ENCODE measurements around the gene ZBTB42.

The ZBTB42 gene

GRCh38 chr14:104801520-104802393 lies 856 bp downstream of the ZBTB42 start:
- peak overlapping the region in 6 of 7 experiments; percentile 69 to 83 (median 76) for H3K4me3 ChIP-seq (ENCODE audit: control insufficient read depth in 1 of 7, extremely low read depth in 1 of 7, insufficient read depth in 4 of 7, low read depth in 2 of 7, low read length in 6 of 7)
- ChIA-PET POLR2A (no interaction called here), CTCF (interaction anchor here (1.0 to 1.6 kb wide), 3 partner anchors 10 to 24 kb away, joined by 4 to 5 read pairs (median 4); no protein-coding TSS in a partner anchor)
- H3K4me1 ChIP-seq (ENCODE audit: control extremely low read depth in 1 of 4, control insufficient read depth in 4 of 4, insufficient read depth in 4 of 4, low read length in 3 of 4), result peaks cover 0 to 57% (median 50%) of the 10 kb centered on the region in 4 experiments
- no peak overlapping the region for H3K27ac ChIP-seq (ENCODE audit: insufficient read depth in 1 of 2, low read depth in 1 of 2, low read length in 2 of 2, poor library complexity in 1 of 2, severe bottlenecking in 2 of 2)
- no peaks in the 10 kb centered on the region for H3K27me3 ChIP-seq (replicated peaks in 2 of 5; ENCODE audit: control insufficient read depth in 4 of 5, insufficient read depth in 5 of 5, low read length in 4 of 5)
- DNase-seq, result no peak
- peaks cover 0 to 3% (median 0%) of the 10 kb centered on the region in 4 experiments for H3K36me3 ChIP-seq (ENCODE audit: control insufficient read depth in 4 of 4, insufficient read depth in 4 of 4, low read length in 3 of 4)
- H3K9me3 ChIP-seq (ENCODE audit: control extremely low read depth in 1 of 5, control insufficient read depth in 4 of 5, insufficient read depth in 2 of 5, low read depth in 1 of 5, low read length in 4 of 5), result no peaks in the 10 kb centered on the region
- WGBS (ENCODE audit: insufficient coverage), result 82% methylated on average over 43 of the region's 45 CpGs

DNA sequence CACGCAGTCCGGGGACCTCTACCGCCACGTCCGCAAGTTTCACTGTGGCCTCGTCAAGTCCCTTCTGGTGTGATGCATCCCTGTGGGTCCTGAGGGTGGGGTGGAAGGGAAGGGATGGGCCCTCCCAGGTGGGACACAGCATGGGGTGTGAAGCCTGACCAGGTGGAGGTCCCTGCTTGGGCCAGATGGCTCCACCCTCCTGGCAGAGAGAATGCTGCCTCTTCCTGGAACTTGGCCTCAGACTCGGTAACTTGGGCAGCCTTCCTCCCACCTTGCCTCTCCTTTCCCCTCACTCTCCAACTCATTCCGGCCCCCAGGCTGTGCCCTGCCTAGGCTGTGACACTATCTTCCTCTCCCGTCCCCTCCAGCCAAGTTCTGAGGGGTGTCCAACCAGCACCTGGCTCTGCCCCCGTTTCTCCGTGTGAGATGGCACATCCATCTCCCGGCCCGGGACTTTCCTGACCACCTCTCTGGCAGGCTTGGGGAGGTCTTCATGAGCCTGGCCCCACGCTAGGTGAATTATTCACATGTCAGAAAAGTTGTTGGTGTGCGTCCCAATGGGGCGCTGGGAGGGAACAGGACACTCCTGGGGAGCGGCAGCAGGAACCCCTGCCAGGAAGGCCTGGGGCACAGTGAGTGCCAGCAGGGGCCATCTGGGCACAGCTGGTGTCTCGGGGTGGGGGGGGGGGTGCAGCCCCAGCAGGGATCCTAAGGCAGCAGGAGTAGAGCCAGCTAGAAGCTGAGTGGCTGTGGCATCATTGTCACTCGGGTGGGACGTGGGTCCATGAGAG lies 1.7 kb downstream of the ZBTB42 start:
- Histone ChIP-seq H3K4me1 (ENCODE audit: control extremely low read depth in 1 of 4, control insufficient read depth in 4 of 4, insufficient read depth in 4 of 4, low read length in 3 of 4) (peaks cover 0 to 48% (median 42%) of the 10 kb centered on the region in 4 experiments), H3K4me3 (ENCODE audit: control insufficient read depth in 1 of 7, extremely low read depth in 1 of 7, insufficient read depth in 4 of 7, low read depth in 2 of 7, low read length in 6 of 7) (no peak overlapping the region), H3K27me3 (replicated peaks in 2 of 5; ENCODE audit: control insufficient read depth in 4 of 5, insufficient read depth in 5 of 5, low read length in 4 of 5) (no peaks in the 10 kb centered on the region), H3K9me3 (ENCODE audit: control extremely low read depth in 1 of 5, control insufficient read depth in 4 of 5, insufficient read depth in 2 of 5, low read depth in 1 of 5, low read length in 4 of 5) (no peaks in the 10 kb centered on the region), H3K27ac (ENCODE audit: insufficient read depth in 1 of 2, low read depth in 1 of 2, low read length in 2 of 2, poor library complexity in 1 of 2, severe bottlenecking in 2 of 2) (no peak overlapping the region), H3K36me3 (ENCODE audit: control insufficient read depth in 4 of 4, insufficient read depth in 4 of 4, low read length in 3 of 4) (peaks cover 0 to 3% (median 0%) of the 10 kb centered on the region in 4 experiments)
- WGBS (ENCODE audit: insufficient coverage), result 98% methylated on average over 19 of the region's 20 CpGs
- no peak for DNase-seq
- CTCF ChIA-PET, result interaction anchor here (1.0 kb wide), 2 partner anchors 9 to 11 kb away, joined by 4 to 5 read pairs; no protein-coding TSS in a partner anchor
- POLR2A ChIA-PET, result no interaction called here

GRCh38 chr14:104803280-104803911 lies 2.5 kb downstream of the ZBTB42 start:
- ChIA-PET POLR2A (no interaction called here), CTCF (interaction anchor here (1.6 kb wide), 1 partner anchor 23 kb away, joined by 4 read pairs; no protein-coding TSS in a partner anchor)
- WGBS (ENCODE audit: insufficient coverage), result 97% methylated on average over 11 of the region's 19 CpGs

DNA sequence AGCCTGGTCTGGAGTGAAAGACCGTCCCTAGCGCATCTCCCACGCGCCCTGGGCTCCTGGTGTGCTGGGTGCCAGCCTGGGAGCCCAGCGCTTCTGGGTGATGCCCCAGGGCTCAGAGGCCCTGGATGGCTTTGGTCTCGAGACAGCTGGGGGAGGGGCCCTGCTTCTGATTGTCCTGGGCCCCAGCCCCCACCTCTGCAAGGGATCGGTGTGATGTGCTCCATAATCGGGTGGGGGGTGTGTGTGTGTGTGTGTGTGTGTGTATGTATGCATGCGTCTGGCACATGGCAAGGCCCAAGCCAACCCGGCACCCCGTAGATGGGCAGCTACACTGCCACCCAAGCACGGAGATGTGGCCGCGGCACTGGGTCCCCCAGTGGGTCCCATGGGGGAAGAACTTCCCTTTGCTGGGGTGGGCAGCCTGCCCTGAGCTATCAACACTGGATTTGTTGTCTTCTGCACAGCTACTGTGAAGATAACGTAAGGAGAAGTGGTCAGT lies 3.1 kb downstream of the ZBTB42 start:
- 93% methylated on average over 13 of the region's 15 CpGs for WGBS (ENCODE audit: insufficient coverage)
- Histone ChIP-seq H3K27ac (ENCODE audit: insufficient read depth in 1 of 2, low read depth in 1 of 2, low read length in 2 of 2, poor library complexity in 1 of 2, severe bottlenecking in 2 of 2) (peak overlapping the region in 1 of 2 experiments; percentile 19), H3K27me3 (replicated peaks in 2 of 5; ENCODE audit: control insufficient read depth in 4 of 5, insufficient read depth in 5 of 5, low read length in 4 of 5) (no peaks in the 10 kb centered on the region), H3K4me1 (ENCODE audit: control extremely low read depth in 1 of 4, control insufficient read depth in 4 of 4, insufficient read depth in 4 of 4, low read length in 3 of 4) (peaks cover 0 to 40% (median 34%) of the 10 kb centered on the region in 4 experiments), H3K9me3 (ENCODE audit: control extremely low read depth in 1 of 5, control insufficient read depth in 4 of 5, insufficient read depth in 2 of 5, low read depth in 1 of 5, low read length in 4 of 5) (no peaks in the 10 kb centered on the region), H3K36me3 (ENCODE audit: control insufficient read depth in 4 of 4, insufficient read depth in 4 of 4, low read length in 3 of 4) (peaks cover 0 to 3% (median 0%) of the 10 kb centered on the region in 4 experiments), H3K4me3 (ENCODE audit: control insufficient read depth in 1 of 7, extremely low read depth in 1 of 7, insufficient read depth in 4 of 7, low read depth in 2 of 7, low read length in 6 of 7) (no peak overlapping the region)
- ChIA-PET POLR2A (no interaction called here), CTCF (interaction anchor here (1.6 kb wide), 1 partner anchor 22 kb away, joined by 4 read pairs; no protein-coding TSS in a partner anchor)
- peak in 1 of 3 donors; percentile 46 for DNase-seq

More at GRCh38 chr14:104803280-104803911, 2.5 kb downstream of the ZBTB42 start:
- peaks cover 0 to 40% (median 35%) of the 10 kb centered on the region in 4 experiments for H3K4me1 ChIP-seq (ENCODE audit: control extremely low read depth in 1 of 4, control insufficient read depth in 4 of 4, insufficient read depth in 4 of 4, low read length in 3 of 4)
- H3K9me3 ChIP-seq (ENCODE audit: control extremely low read depth in 1 of 5, control insufficient read depth in 4 of 5, insufficient read depth in 2 of 5, low read depth in 1 of 5, low read length in 4 of 5), result no peaks in the 10 kb centered on the region
- no peaks in the 10 kb centered on the region for H3K27me3 ChIP-seq (replicated peaks in 2 of 5; ENCODE audit: control insufficient read depth in 4 of 5, insufficient read depth in 5 of 5, low read length in 4 of 5)
- DNase-seq, result no peak
- H3K4me3 ChIP-seq (ENCODE audit: control insufficient read depth in 1 of 7, extremely low read depth in 1 of 7, insufficient read depth in 4 of 7, low read depth in 2 of 7, low read length in 6 of 7), result no peak overlapping the region
- peaks cover 0 to 3% (median 0%) of the 10 kb centered on the region in 4 experiments for H3K36me3 ChIP-seq (ENCODE audit: control insufficient read depth in 4 of 4, insufficient read depth in 4 of 4, low read length in 3 of 4)
- H3K27ac ChIP-seq (ENCODE audit: insufficient read depth in 1 of 2, low read depth in 1 of 2, low read length in 2 of 2, poor library complexity in 1 of 2, severe bottlenecking in 2 of 2), result no peak overlapping the region

DNA sequence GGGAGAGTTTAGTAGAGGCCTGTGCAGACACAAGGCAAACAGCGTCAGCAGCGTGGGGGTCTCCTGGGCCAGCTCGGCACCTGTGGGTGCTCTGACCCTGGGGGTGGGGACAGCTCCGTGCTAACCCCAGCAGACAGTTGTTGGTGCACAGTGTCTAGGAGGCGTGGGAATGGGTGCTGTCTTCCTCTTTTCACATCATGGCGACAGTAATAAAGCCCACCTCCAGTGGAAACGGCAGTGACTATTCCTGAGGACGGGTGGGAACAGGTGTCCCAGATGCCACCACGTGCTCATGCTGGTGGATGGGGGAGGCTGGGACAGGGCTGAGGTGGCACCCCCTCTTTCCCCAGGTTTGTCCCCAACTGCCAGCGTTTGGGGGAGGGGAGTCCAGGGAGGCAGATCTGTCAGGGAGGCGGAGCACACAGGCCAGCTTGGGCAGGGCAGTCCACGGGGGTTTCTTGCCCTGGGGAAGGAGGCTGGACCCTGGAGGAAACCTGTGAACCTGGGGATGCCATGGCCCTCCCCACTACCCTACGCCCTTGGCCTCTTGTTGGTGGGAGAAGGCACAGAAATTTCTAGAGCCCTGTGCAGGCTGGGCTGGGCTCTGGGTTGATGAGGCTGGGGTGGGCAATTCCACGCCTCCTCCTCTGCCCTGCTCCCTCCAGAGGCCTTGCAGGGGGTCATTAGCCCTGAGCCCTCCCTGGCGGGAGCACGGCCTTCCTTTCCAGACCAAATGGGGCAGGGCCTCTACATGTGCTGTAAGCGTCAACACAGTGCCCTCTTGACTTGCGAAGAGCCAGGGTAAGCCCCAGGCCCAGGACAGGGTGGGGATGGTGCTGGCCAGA lies 3.8 kb downstream of the ZBTB42 start:
- ChIA-PET CTCF (interaction anchor here (1.6 kb wide), 1 partner anchor 21 kb away, joined by 4 read pairs; no protein-coding TSS in a partner anchor), POLR2A (no interaction called here)
- no peak for DNase-seq
- Histone ChIP-seq H3K27ac (ENCODE audit: insufficient read depth in 1 of 2, low read depth in 1 of 2, low read length in 2 of 2, poor library complexity in 1 of 2, severe bottlenecking in 2 of 2) (peak overlapping the region in 1 of 2 experiments; percentile 19), H3K4me3 (ENCODE audit: control insufficient read depth in 1 of 7, extremely low read depth in 1 of 7, insufficient read depth in 4 of 7, low read depth in 2 of 7, low read length in 6 of 7) (no peak overlapping the region), H3K9me3 (ENCODE audit: control extremely low read depth in 1 of 5, control insufficient read depth in 4 of 5, insufficient read depth in 2 of 5, low read depth in 1 of 5, low read length in 4 of 5) (no peaks in the 10 kb centered on the region), H3K36me3 (ENCODE audit: control insufficient read depth in 4 of 4, insufficient read depth in 4 of 4, low read length in 3 of 4) (peaks cover 0 to 3% (median 0%) of the 10 kb centered on the region in 4 experiments), H3K4me1 (ENCODE audit: control extremely low read depth in 1 of 4, control insufficient read depth in 4 of 4, insufficient read depth in 4 of 4, low read length in 3 of 4) (peaks cover 0 to 36% (median 30%) of the 10 kb centered on the region in 4 experiments), H3K27me3 (replicated peaks in 2 of 5; ENCODE audit: control insufficient read depth in 4 of 5, insufficient read depth in 5 of 5, low read length in 4 of 5) (no peaks in the 10 kb centered on the region)
- WGBS (ENCODE audit: insufficient coverage), result 97% methylated on average over 10 of the region's 18 CpGs

GRCh38 chr14:104805326-104805678 lies 4.4 kb downstream of the ZBTB42 start:
- Histone ChIP-seq H3K9me3 (ENCODE audit: control extremely low read depth in 1 of 5, control insufficient read depth in 4 of 5, insufficient read depth in 2 of 5, low read depth in 1 of 5, low read length in 4 of 5) (no peaks in the 10 kb centered on the region), H3K4me3 (ENCODE audit: control insufficient read depth in 1 of 7, extremely low read depth in 1 of 7, insufficient read depth in 4 of 7, low read depth in 2 of 7, low read length in 6 of 7) (no peak overlapping the region), H3K27ac (ENCODE audit: insufficient read depth in 1 of 2, low read depth in 1 of 2, low read length in 2 of 2, poor library complexity in 1 of 2, severe bottlenecking in 2 of 2) (no peak overlapping the region), H3K4me1 (ENCODE audit: control extremely low read depth in 1 of 4, control insufficient read depth in 4 of 4, insufficient read depth in 4 of 4, low read length in 3 of 4) (peaks cover 0 to 31% (median 26%) of the 10 kb centered on the region in 4 experiments), H3K27me3 (replicated peaks in 2 of 5; ENCODE audit: control insufficient read depth in 4 of 5, insufficient read depth in 5 of 5, low read length in 4 of 5) (no peaks in the 10 kb centered on the region), H3K36me3 (ENCODE audit: control insufficient read depth in 4 of 4, insufficient read depth in 4 of 4, low read length in 3 of 4) (peaks cover 0 to 3% (median 0%) of the 10 kb centered on the region in 4 experiments)
- POLR2A ChIA-PET, result no interaction called here
- 20% methylated on average over 2 of the region's 3 CpGs for WGBS (ENCODE audit: insufficient coverage)
- CTCF ChIA-PET, result interaction anchor here (1.6 kb wide), 1 partner anchor 21 kb away, joined by 4 read pairs; no protein-coding TSS in a partner anchor
- no peak for DNase-seq
